Measurements from ENCODE around the gene BRPF3. TPM values are rescaled to one million over a fixed set of nuclear protein-coding genes. Genes with fewer than 3 reads are reported as not detected.

Gene BRPF3
- total and polyA plus RNA-seq, 5 experiments from 2014 or later, result 3.5 to 38.6 (median 8.4) TPM

GRCh38 chr6:36241728-36242127, 45.2 kb downstream of the BRPF3 start:
- no peak for DNase-seq
- Mint-ChIP-seq H3K36me3 (no peaks in the 10 kb centered on the region), H3K4me1 (peaks cover 12 to 19% (median 19%) of the 10 kb centered on the region in 4 donors), H3K27me3 (peaks cover 7 to 20% (median 10%) of the 10 kb centered on the region in 5 donors), H3K4me3 (peak overlapping the region in 3 of 10 donors; percentile 2 to 24 (median 8)), H3K9me3 (no peaks in the 10 kb centered on the region), H3K27ac (peak overlapping the region in 1 of 10 donors; percentile 38)
- POLR2A ChIA-PET, result interaction anchor here (0.5 kb wide), 1 partner anchor 17 kb away, joined by 3 read pairs; no protein-coding TSS in a partner anchor
- ATAC-seq, result no peak

- Mint-ChIP-seq H3K4me3 (peak overlapping the region in 2 of 10 donors; percentile 2 to 24), H3K27ac (peak overlapping the region in 2 of 10 donors; percentile 9 to 38)
- POLR2A ChIA-PET, result no interaction called here
These were observed 45.6 kb downstream of the BRPF3 start for GRCh38 chr6:36242161-36242560.

GRCh38 chr6:36242626-36243025, 46.1 kb downstream of the BRPF3 start:
- H3K4me3 Mint-ChIP-seq, result no peak overlapping the region
- DNase-seq (no peak), ATAC-seq (no peak)
- H3K27me3 Mint-ChIP-seq, result peaks cover 7 to 20% (median 10%) of the 10 kb centered on the region in 5 donors
- H3K36me3 Mint-ChIP-seq, result no peaks in the 10 kb centered on the region
- POLR2A ChIA-PET, result interaction anchor here (0.8 kb wide), 1 partner anchor 473 kb away, joined by 3 read pairs; no protein-coding TSS in a partner anchor
- peaks cover 15 to 19% (median 19%) of the 10 kb centered on the region in 4 donors for H3K4me1 Mint-ChIP-seq
- H3K9me3 Mint-ChIP-seq, result no peaks in the 10 kb centered on the region
- peak overlapping the region in 2 of 10 donors; percentile 8 to 9 for H3K27ac Mint-ChIP-seq

More at GRCh38 chr6:36242161-36242560, 45.6 kb downstream of the BRPF3 start:
- no peaks in the 10 kb centered on the region for H3K9me3 Mint-ChIP-seq
- no peak for ATAC-seq
- DNase-seq, result no peak
- peaks cover 13 to 19% (median 19%) of the 10 kb centered on the region in 4 donors for H3K4me1 Mint-ChIP-seq
- H3K36me3 Mint-ChIP-seq, result no peaks in the 10 kb centered on the region
- H3K27me3 Mint-ChIP-seq, result peaks cover 7 to 20% (median 10%) of the 10 kb centered on the region in 5 donors

- no peak for DNase-seq
- no peak for ATAC-seq
- no peaks in the 10 kb centered on the region for H3K9me3 Mint-ChIP-seq
- peaks cover 7 to 20% (median 10%) of the 10 kb centered on the region in 5 donors for H3K27me3 Mint-ChIP-seq
- H3K27ac Mint-ChIP-seq, result no peak overlapping the region
- POLR2A ChIA-PET, result no interaction called here
- H3K36me3 Mint-ChIP-seq, result no peaks in the 10 kb centered on the region
- no peak overlapping the region for H3K4me3 Mint-ChIP-seq
- H3K4me1 Mint-ChIP-seq, result peaks cover 15 to 19% (median 19%) of the 10 kb centered on the region in 4 donors
These were observed 47.1 kb downstream of the BRPF3 start for GRCh38 chr6:36243562-36244212.

- Mint-ChIP-seq H3K9me3 (no peaks in the 10 kb centered on the region), H3K27me3 (peaks cover 7 to 20% (median 10%) of the 10 kb centered on the region in 5 donors), H3K27ac (peak overlapping the region in 1 of 10 donors; percentile 71), H3K4me3 (no peak overlapping the region), H3K4me1 (peaks cover 15 to 19% (median 19%) of the 10 kb centered on the region in 4 donors), H3K36me3 (no peaks in the 10 kb centered on the region)
- ATAC-seq, result no peak
- POLR2A ChIA-PET, result no interaction called here
- DNase-seq, result no peak
These were observed 48.2 kb downstream of the BRPF3 start for GRCh38 chr6:36244641-36245280.

- POLR2A ChIA-PET, result no interaction called here
- Mint-ChIP-seq H3K4me3 (peak overlapping the region in 2 of 10 donors; percentile 2 to 8), H3K4me1 (peaks cover 15 to 19% (median 19%) of the 10 kb centered on the region in 4 donors), H3K27ac (peak overlapping the region in 5 of 10 donors; percentile 19 to 60 (median 45)), H3K27me3 (peaks cover 7 to 20% (median 10%) of the 10 kb centered on the region in 5 donors), H3K36me3 (no peaks in the 10 kb centered on the region), H3K9me3 (no peaks in the 10 kb centered on the region)
- ATAC-seq, result peak; percentile 47 to 69
- peak in 4 of 10 donors; percentile 11 to 35 (median 22) for DNase-seq
These were observed 49.1 kb downstream of the BRPF3 start for GRCh38 chr6:36245572-36246061.

- POLR2A ChIA-PET, result no interaction called here
- Mint-ChIP-seq H3K9me3 (no peaks in the 10 kb centered on the region), H3K27ac (peak overlapping the region in 1 of 10 donors; percentile 44), H3K27me3 (peaks cover 7 to 20% (median 10%) of the 10 kb centered on the region in 5 donors), H3K4me1 (peaks cover 14 to 18% (median 16%) of the 10 kb centered on the region in 4 donors), H3K4me3 (no peak overlapping the region), H3K36me3 (no peaks in the 10 kb centered on the region)
- ATAC-seq, result no peak
- peak in 1 of 10 donors; percentile 44 for DNase-seq
These were observed 50.1 kb downstream of the BRPF3 start for GRCh38 chr6:36246506-36247268.

GRCh38 chr6:36247693-36248092, 51.1 kb downstream of the BRPF3 start:
- no peak overlapping the region for H3K27ac Mint-ChIP-seq
- no peaks in the 10 kb centered on the region for H3K36me3 Mint-ChIP-seq

GRCh38 chr6:36248980-36249379, 52.4 kb downstream of the BRPF3 start:
- no peak overlapping the region for H3K4me3 Mint-ChIP-seq
- no peak overlapping the region for H3K27ac Mint-ChIP-seq
- POLR2A ChIA-PET, result no interaction called here

More at GRCh38 chr6:36247693-36248092, 51.1 kb downstream of the BRPF3 start:
- ATAC-seq (no peak), DNase-seq (no peak)
- POLR2A ChIA-PET, result no interaction called here
- H3K9me3 Mint-ChIP-seq, result no peaks in the 10 kb centered on the region
- H3K4me1 Mint-ChIP-seq, result peaks cover 6 to 14% (median 11%) of the 10 kb centered on the region in 4 donors
- no peak overlapping the region for H3K4me3 Mint-ChIP-seq
- peaks cover 8 to 17% (median 12%) of the 10 kb centered on the region in 5 donors for H3K27me3 Mint-ChIP-seq

GRCh38 chr6:36249536-36249935, 53.0 kb downstream of the BRPF3 start:
- Mint-ChIP-seq H3K4me1 (peaks cover 5 to 10% (median 7%) of the 10 kb centered on the region in 4 donors), H3K9me3 (no peaks in the 10 kb centered on the region), H3K36me3 (no peaks in the 10 kb centered on the region), H3K27ac (no peak overlapping the region), H3K4me3 (no peak overlapping the region), H3K27me3 (peaks cover 1 to 9% (median 4%) of the 10 kb centered on the region in 5 donors)
- DNase-seq (no peak), ATAC-seq (no peak)
- POLR2A ChIA-PET, result no interaction called here

More at GRCh38 chr6:36248980-36249379, 52.4 kb downstream of the BRPF3 start:
- H3K27me3 Mint-ChIP-seq, result peaks cover 3 to 9% (median 4%) of the 10 kb centered on the region in 5 donors
- H3K9me3 Mint-ChIP-seq, result no peaks in the 10 kb centered on the region
- ATAC-seq (no peak), DNase-seq (no peak)
- no peaks in the 10 kb centered on the region for H3K36me3 Mint-ChIP-seq
- peaks cover 5 to 10% (median 7%) of the 10 kb centered on the region in 4 donors for H3K4me1 Mint-ChIP-seq

- peaks cover 0 to 6% (median 2%) of the 10 kb centered on the region in 3 donors for H3K36me3 Mint-ChIP-seq
- peak overlapping the region in 1 of 10 donors; percentile 29 for H3K27ac Mint-ChIP-seq
- peaks cover 0 to 6% (median 2%) of the 10 kb centered on the region in 9 donors for H3K9me3 Mint-ChIP-seq
- peaks cover 0 to 3% (median 0%) of the 10 kb centered on the region in 4 donors for H3K4me1 Mint-ChIP-seq
- DNase-seq, result no peak
- POLR2A ChIA-PET, result no interaction called here
- ATAC-seq, result no peak
- no peak overlapping the region for H3K4me3 Mint-ChIP-seq
- H3K27me3 Mint-ChIP-seq, result peaks cover 0 to 9% (median 4%) of the 10 kb centered on the region in 5 donors
These were observed 55.5 kb downstream of the BRPF3 start for GRCh38 chr6:36252005-36252404.

GRCh38 chr6:36263390-36264000, 67.0 kb downstream of the BRPF3 start:
- DNase-seq, result no peak
- H3K36me3 Mint-ChIP-seq, result peaks cover 0 to 6% (median 0%) of the 10 kb centered on the region in 3 donors
- POLR2A ChIA-PET, result no interaction called here
- H3K4me3 Mint-ChIP-seq, result no peak overlapping the region
- H3K4me1 Mint-ChIP-seq, result peaks cover 0 to under 1% (median 0%) of the 10 kb centered on the region in 4 donors
- peaks cover 0 to 22% (median 12%) of the 10 kb centered on the region in 5 donors for H3K27me3 Mint-ChIP-seq
- no peak for ATAC-seq
- peaks cover 0 to 10% (median 2%) of the 10 kb centered on the region in 9 donors for H3K9me3 Mint-ChIP-seq
- no peak overlapping the region for H3K27ac Mint-ChIP-seq
